GM23248 (cell line): ENCODE data around the gene IL26.

Experiments
- EZH2 ChIP-seq: fragments of 200-600 bp; sonication (generic); IDR thresholded peaks from 2 replicates; pipeline ENCODE4 v1.6.1; 2018; ENCODE audit warnings: antibody characterized with exemption, mild to moderate bottlenecking; ENCODE audit not compliant: insufficient read depth, poor library complexity, severe bottlenecking
- EZH2phosphoT487 ChIP-seq: fragments of 200-600 bp; sonication (generic); IDR thresholded peaks from 2 replicates; pipeline ENCODE4 v1.6.1; 2018; ENCODE audit warnings: antibody characterized with exemption, moderate library complexity, mild to moderate bottlenecking, low read depth; ENCODE audit not compliant: insufficient read depth

GRCh38 chr12:68270358-68270757 is 44.7 kb upstream of the IL26 start:
- no peak for TF ChIP-seq EZH2
- TF ChIP-seq EZH2phosphoT487 = no peak
